ENCODE results near the gene PER3. TPM values are rescaled to one million over a fixed set of nuclear protein-coding genes. Genes with fewer than 3 reads are reported as not detected.

The PER3 gene
- total and polyA plus RNA-seq, 9 of the 15 experiments (the other 6 are each of a cell fraction or from before 2014, with no cell fraction given) = 11.9 to 22.5 (median 14.6) TPM

DNA sequence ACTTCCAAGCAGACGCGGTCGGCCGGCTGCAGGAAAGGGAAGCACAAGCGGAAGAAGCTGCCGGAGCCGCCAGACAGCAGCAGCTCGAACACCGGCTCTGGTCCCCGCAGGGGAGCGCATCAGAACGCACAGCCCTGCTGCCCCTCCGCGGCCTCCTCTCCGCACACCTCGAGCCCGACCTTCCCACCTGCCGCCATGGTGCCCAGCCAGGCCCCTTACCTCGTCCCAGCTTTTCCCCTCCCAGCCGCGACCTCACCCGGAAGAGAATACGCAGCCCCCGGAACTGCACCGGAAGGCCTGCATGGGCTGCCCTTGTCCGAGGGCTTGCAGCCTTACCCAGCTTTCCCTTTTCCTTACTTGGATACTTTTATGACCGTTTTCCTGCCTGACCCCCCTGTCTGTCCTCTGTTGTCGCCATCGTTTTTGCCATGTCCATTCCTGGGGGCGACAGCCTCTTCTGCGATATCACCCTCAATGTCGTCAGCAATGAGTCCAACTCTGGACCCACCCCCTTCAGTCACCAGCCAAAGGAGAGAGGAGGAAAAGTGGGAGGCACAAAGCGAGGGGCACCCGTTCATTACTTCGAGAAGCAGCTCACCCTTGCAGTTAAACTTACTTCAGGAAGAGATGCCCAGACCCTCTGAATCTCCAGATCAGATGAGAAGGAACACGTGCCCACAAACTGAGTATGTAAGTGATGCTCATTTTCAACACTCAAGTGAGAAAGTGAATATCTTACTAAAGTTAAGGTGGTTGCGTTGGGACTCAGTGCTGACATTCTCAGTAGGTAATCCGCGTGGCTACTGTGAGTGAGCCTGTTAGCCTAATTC, 43.2 kb downstream of the PER3 start (continued):
- TF ChIP-seq, protein P1, sequence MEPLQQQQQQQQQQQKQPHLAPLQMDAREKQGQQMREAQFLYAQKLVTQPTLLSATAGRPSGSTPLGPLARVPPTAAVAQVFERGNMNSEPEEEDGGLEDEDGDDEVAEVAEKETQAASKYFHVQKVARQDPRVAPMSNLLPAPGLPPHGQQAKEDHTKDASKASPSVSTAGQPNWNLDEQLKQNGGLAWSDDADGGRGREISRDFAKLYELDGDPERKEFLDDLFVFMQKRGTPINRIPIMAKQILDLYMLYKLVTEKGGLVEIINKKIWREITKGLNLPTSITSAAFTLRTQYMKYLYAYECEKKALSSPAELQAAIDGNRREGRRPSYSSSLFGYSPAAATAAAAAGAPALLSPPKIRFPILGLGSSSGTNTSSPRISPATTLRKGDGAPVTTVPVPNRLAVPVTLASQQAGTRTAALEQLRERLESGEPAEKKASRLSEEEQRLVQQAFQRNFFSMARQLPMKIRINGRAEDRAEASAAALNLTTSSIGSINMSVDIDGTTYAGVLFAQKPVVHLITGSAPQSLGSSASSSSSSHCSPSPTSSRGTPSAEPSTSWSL (CRISPR knock-in tag; IDR thresholded peaks at IDR 0.05; ENCODE audit: borderline replicate concordance) = no peak
- TF ChIP-seq TCF7 (IDR thresholded peaks at IDR 0.05; ENCODE audit: borderline replicate concordance) = no peak
- TF ChIP-seq HNRNPL (IDR thresholded peaks at IDR 0.05; ENCODE audit: low read depth, low read length) = no peak
- 0 out of 2 replicates have a peak, but pooled peaks have one; percentile 28 for TF ChIP-seq ZBTB17 (CRISPR knock-in tag; IDR thresholded peaks at IDR 0.05)
- TF ChIP-seq NUFIP1 (IDR thresholded peaks at IDR 0.05; ENCODE audit: partially characterized antibody) = no peak
- TF ChIP-seq, protein P2, sequence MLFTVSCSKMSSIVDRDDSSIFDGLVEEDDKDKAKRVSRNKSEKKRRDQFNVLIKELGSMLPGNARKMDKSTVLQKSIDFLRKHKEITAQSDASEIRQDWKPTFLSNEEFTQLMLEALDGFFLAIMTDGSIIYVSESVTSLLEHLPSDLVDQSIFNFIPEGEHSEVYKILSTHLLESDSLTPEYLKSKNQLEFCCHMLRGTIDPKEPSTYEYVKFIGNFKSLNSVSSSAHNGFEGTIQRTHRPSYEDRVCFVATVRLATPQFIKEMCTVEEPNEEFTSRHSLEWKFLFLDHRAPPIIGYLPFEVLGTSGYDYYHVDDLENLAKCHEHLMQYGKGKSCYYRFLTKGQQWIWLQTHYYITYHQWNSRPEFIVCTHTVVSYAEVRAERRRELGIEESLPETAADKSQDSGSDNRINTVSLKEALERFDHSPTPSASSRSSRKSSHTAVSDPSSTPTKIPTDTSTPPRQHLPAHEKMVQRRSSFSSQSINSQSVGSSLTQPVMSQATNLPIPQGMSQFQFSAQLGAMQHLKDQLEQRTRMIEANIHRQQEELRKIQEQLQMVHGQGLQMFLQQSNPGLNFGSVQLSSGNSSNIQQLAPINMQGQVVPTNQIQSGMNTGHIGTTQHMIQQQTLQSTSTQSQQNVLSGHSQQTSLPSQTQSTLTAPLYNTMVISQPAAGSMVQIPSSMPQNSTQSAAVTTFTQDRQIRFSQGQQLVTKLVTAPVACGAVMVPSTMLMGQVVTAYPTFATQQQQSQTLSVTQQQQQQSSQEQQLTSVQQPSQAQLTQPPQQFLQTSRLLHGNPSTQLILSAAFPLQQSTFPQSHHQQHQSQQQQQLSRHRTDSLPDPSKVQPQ (CRISPR knock-in tag; IDR thresholded peaks at IDR 0.05; ENCODE audit: borderline replicate concordance) = no peak
- no peak for TF ChIP-seq CCAR2 (IDR thresholded peaks at IDR 0.05; ENCODE audit: low read depth, low read length)
- TF ChIP-seq HDGF (IDR thresholded peaks at IDR 0.05) = peak; percentile 44; the same call in 1 of the 2 replicates
- TF ChIP-seq, protein P3, sequence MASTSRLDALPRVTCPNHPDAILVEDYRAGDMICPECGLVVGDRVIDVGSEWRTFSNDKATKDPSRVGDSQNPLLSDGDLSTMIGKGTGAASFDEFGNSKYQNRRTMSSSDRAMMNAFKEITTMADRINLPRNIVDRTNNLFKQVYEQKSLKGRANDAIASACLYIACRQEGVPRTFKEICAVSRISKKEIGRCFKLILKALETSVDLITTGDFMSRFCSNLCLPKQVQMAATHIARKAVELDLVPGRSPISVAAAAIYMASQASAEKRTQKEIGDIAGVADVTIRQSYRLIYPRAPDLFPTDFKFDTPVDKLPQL (IDR thresholded peaks at IDR 0.05; ENCODE audit: extremely low read depth, insufficient read length) = no peak
- no peak for TF ChIP-seq ZNF23 (CRISPR knock-in tag; IDR thresholded peaks at IDR 0.05)
- no peak for TF ChIP-seq ZNF551 (CRISPR knock-in tag; IDR thresholded peaks at IDR 0.05)
- TF ChIP-seq, protein P4, sequence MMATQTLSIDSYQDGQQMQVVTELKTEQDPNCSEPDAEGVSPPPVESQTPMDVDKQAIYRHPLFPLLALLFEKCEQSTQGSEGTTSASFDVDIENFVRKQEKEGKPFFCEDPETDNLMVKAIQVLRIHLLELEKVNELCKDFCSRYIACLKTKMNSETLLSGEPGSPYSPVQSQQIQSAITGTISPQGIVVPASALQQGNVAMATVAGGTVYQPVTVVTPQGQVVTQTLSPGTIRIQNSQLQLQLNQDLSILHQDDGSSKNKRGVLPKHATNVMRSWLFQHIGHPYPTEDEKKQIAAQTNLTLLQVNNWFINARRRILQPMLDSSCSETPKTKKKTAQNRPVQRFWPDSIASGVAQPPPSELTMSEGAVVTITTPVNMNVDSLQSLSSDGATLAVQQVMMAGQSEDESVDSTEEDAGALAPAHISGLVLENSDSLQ (IDR thresholded peaks at IDR 0.05) = peak; percentile 58; the same call in 1 of the 2 replicates
- no peak for TF ChIP-seq ZNF778 (CRISPR knock-in tag; IDR thresholded peaks at IDR 0.05)
- no peak for TF ChIP-seq ZNF431 (CRISPR knock-in tag; IDR thresholded peaks at IDR 0.05)
- TF ChIP-seq ZZZ3 (IDR thresholded peaks at IDR 0.05) = 0 out of 2 replicates have a peak, but pooled peaks have one; percentile 52
- TF ChIP-seq CBX3 (IDR thresholded peaks at IDR 0.05; ENCODE audit: borderline replicate concordance in 1 of 2, low read length in 2 of 2) = no peak
- TF ChIP-seq PRMT5 (CRISPR knock-in tag; IDR thresholded peaks at IDR 0.05) = no peak
- TF ChIP-seq SREBF2 (CRISPR knock-in tag; IDR thresholded peaks at IDR 0.05) = no peak
- TF ChIP-seq ZNF133 (CRISPR knock-in tag; IDR thresholded peaks at IDR 0.05) = no peak
- TF ChIP-seq FIP1L1 (IDR thresholded peaks at IDR 0.05; ENCODE audit: low read depth, low read length, poor library complexity, severe bottlenecking) = no peak
- TF ChIP-seq ASH1L (IDR thresholded peaks at IDR 0.05; ENCODE audit: borderline replicate concordance, low read depth, partially characterized antibody) = peak; percentile 61
- no peak for TF ChIP-seq ZNF561 (CRISPR knock-in tag; conservative IDR thresholded peaks at IDR 0.05)
- no peak for TF ChIP-seq SAFB2 (IDR thresholded peaks at IDR 0.05; ENCODE audit: borderline replicate concordance, low read depth, low read length, severe bottlenecking)

Measured in K562 (cell line).